SK-N-SH (cell line): Measurements from ENCODE around the gene CSNK1G2.

Source experiments
- CTCF ChIP-seq: fragments of 200-600 bp; sonication (generic); IDR thresholded peaks from 2 replicates; pipeline ENCODE4 v1.6.1; 2017; ENCODE audit warnings: antibody characterized with exemption, mild to moderate bottlenecking, moderate library complexity
- EP300 ChIP-seq, 2 experiments: IDR thresholded peaks; 2 replicates each; pipeline versions ENCODE4 v1.4.0 to v1.6.1; 2012; ENCODE audit warnings: borderline replicate concordance in 1 of 2, low read depth in 1 of 2, low read length in 1 of 2
- FOXJ3 ChIP-seq: sonication (generic); formaldehyde crosslinking; IDR thresholded peaks from 2 replicates; pipeline ENCODE4 v1.5.1; 2020; ENCODE audit warnings: mild to moderate bottlenecking, missing genetic modification reagents
- GABPA ChIP-seq: IDR thresholded peaks from 2 replicates; pipeline ENCODE4 v1.4.0; 2012; ENCODE audit warnings: low read depth, mild to moderate bottlenecking
- GATA2 ChIP-seq: sonication (generic); formaldehyde crosslinking; IDR thresholded peaks from 2 replicates; pipeline ENCODE4 v1.5.0; 2020; ENCODE audit warnings: mild to moderate bottlenecking, missing genetic modification reagents
- MEF2A ChIP-seq: IDR thresholded peaks from 2 replicates; pipeline ENCODE4 v1.4.0; 2012; ENCODE audit warnings: low read depth, borderline replicate concordance
- MXI1 ChIP-seq: IDR thresholded peaks from 2 replicates; pipeline ENCODE4 v1.6.1; 2012; ENCODE audit warnings: mild to moderate bottlenecking, low read depth, low read length, improper control_type of control experiment
- POLR2AphosphoS5 ChIP-seq: IDR thresholded peaks from 2 replicates; pipeline ENCODE4 v1.6.1; 2012; ENCODE audit warnings: low read depth, low read length
- RCOR1 ChIP-seq: fragments of 150-350 bp; IDR thresholded peaks from 2 replicates; pipeline ENCODE4 v1.6.1; 2017; ENCODE audit warnings: antibody characterized with exemption, low read length
- RFX5 ChIP-seq: IDR thresholded peaks from 2 replicates; pipeline ENCODE4 v1.6.1; 2012; ENCODE audit warnings: mild to moderate bottlenecking, improper control_type of control experiment, low read length
- SIN3A ChIP-seq: IDR thresholded peaks from 2 replicates; pipeline ENCODE4 v1.6.1; 2012; ENCODE audit warnings: low read depth, mild to moderate bottlenecking, low read length, moderate library complexity, borderline replicate concordance

GRCh38 chr19:1923319-1923718 is 17.7 kb upstream of the CSNK1G2 start:
- no peak for TF ChIP-seq EP300 (IDR thresholded peaks at IDR 0.05; ENCODE audit: borderline replicate concordance in 1 of 2, low read depth in 1 of 2, low read length in 1 of 2)
- TF ChIP-seq GABPA = no peak
- no peak for TF ChIP-seq POLR2AphosphoS5
- TF ChIP-seq CTCF = no peak
- TF ChIP-seq SIN3A = no peak
- TF ChIP-seq MXI1 = no peak
- TF ChIP-seq RCOR1 = no peak
- no peak for TF ChIP-seq MEF2A
- TF ChIP-seq RFX5 = no peak
- TF ChIP-seq FOXJ3 (CRISPR knock-in tag) = no peak
- no peak for TF ChIP-seq GATA2 (CRISPR knock-in tag)
